Measurements from ENCODE around the gene POC1A. TPM values are rescaled to one million over a fixed set of nuclear protein-coding genes. Genes with fewer than 3 reads are reported as not detected.

The POC1A gene
- total RNA-seq, 1 donor from 2014 or later = 4.7 TPM

DNA sequence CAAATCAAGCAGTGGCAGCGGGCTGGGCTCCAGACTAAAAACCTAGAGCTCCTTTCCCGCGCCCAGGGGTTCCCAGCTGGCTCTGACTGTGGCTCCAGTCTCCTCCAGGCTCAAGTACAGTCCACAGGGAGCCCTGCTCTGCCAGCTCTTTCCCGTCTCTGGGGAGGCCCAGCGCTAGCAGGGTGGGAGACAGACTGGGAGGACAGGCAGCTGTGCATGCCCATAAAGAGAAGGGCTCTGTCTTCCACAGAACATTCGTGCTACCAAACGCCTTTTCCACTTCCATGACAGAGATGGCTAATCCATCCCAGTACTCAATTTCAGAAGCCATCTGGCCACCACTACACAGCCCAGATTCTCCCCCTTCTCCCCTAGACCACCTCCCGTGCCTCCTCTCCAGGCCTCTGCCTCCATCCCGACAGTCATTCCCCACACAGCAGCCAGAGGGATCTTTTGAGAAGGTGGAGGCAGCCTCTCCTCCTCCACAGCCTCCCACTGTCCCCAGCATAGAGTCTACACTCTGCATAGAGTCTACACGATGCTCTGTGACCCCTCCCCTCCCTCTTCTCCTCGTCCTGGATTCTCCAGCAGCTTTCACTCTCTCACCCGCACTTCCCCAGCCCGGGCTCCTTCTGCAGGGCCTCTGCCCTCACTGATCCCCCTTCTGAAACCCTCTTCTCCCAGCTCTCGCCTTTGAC is 91.0 kb downstream of the POC1A start:
- no peaks in the 10 kb centered on the region for H3K36me3 ChIP-seq (ENCODE audit: control insufficient read depth, insufficient read depth, low read length)
- H3K4me3 ChIP-seq (ENCODE audit: low read depth, low read length) = no peak overlapping the region
- TF ChIP-seq, protein P1, sequence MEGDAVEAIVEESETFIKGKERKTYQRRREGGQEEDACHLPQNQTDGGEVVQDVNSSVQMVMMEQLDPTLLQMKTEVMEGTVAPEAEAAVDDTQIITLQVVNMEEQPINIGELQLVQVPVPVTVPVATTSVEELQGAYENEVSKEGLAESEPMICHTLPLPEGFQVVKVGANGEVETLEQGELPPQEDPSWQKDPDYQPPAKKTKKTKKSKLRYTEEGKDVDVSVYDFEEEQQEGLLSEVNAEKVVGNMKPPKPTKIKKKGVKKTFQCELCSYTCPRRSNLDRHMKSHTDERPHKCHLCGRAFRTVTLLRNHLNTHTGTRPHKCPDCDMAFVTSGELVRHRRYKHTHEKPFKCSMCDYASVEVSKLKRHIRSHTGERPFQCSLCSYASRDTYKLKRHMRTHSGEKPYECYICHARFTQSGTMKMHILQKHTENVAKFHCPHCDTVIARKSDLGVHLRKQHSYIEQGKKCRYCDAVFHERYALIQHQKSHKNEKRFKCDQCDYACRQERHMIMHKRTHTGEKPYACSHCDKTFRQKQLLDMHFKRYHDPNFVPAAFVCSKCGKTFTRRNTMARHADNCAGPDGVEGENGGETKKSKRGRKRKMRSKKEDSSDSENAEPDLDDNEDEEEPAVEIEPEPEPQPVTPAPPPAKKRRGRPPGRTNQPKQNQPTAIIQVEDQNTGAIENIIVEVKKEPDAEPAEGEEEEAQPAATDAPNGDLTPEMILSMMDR (IDR thresholded peaks at IDR 0.05; ENCODE audit: insufficient read depth, low read length, poor library complexity, severe bottlenecking) = no peak

DNA sequence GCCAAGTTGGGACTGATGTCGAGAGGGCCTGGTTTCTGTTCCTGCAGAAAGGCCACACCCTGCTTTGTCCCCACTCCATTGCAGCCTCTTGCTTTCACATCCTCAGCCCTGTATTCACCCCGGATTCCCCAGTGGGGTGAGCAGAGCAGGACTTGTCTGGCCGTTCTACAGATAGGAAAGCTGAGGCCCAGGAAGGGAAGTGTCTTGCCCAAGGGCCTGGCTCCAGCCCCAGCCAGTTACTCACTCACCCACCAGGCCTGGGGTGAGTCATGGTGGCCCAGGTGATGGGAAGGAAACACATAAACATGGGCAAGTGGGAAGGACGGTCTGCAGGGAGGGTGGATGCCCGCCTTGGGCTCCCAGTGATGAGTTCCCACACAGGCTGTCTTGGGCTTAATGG is 91.7 kb downstream of the POC1A start:
- TF ChIP-seq, protein P1 (IDR thresholded peaks at IDR 0.05; ENCODE audit: insufficient read depth, low read length, poor library complexity, severe bottlenecking) = no peak
- Histone ChIP-seq H3K36me3 (ENCODE audit: control insufficient read depth, insufficient read depth, low read length) (no peaks in the 10 kb centered on the region), H3K4me3 (ENCODE audit: low read depth, low read length) (no peak overlapping the region), H3K27me3 (ENCODE audit: control insufficient read depth, insufficient read depth, low read length) (no peaks in the 10 kb centered on the region)
- peak; percentile 83 for DNase-seq (ENCODE audit: low read depth)

More for the DNA sequence above, 91.0 kb downstream of the POC1A start:
- no peaks in the 10 kb centered on the region for H3K27me3 ChIP-seq (ENCODE audit: control insufficient read depth, insufficient read depth, low read length)
- DNase-seq (ENCODE audit: low read depth) = no peak

DNA sequence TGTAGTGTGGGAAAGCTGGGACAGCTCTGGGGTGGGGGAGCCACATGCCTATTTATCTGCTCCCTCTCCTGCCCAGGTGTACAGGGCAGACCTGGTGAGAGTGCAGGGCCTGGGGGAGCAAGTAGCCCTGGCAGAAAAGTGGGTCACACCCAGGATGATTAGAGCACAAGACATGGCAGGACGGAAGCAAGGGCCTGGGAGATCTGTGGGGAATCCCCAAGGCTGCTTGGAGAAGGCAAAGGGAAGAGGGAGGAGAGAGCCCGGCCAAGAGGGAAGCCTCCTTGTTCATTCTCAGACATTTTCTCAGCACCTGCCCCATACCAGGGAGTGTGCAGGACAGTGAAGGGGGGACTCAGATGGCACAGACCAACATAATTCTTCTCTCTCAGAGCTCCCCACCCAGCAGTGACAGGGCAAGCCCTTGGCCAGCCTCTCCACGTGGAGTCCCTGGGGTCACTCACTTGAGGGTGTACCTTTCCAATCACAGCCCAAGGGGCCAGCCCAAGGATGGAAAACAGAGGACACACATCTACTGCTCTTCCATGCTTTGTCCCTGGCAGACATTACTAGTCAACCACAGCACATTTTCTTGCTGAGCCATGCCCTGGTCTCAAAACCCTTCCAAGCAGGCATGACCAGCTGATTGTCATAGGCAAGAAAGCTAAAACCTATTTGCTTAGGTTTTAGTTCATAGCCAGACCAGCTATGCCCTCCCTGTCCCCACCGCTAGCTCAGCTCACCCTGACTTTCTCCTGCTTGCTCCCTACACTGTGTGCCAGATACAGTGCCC is 92.9 kb downstream of the POC1A start:
- Histone ChIP-seq H3K27me3 (ENCODE audit: control insufficient read depth, insufficient read depth, low read length) (no peaks in the 10 kb centered on the region), H3K36me3 (ENCODE audit: control insufficient read depth, insufficient read depth, low read length) (no peaks in the 10 kb centered on the region), H3K4me3 (ENCODE audit: low read depth, low read length) (no peak overlapping the region)
- no peak for DNase-seq (ENCODE audit: low read depth)
- TF ChIP-seq, protein P1 (IDR thresholded peaks at IDR 0.05; ENCODE audit: insufficient read depth, low read length, poor library complexity, severe bottlenecking) = no peak

DNA sequence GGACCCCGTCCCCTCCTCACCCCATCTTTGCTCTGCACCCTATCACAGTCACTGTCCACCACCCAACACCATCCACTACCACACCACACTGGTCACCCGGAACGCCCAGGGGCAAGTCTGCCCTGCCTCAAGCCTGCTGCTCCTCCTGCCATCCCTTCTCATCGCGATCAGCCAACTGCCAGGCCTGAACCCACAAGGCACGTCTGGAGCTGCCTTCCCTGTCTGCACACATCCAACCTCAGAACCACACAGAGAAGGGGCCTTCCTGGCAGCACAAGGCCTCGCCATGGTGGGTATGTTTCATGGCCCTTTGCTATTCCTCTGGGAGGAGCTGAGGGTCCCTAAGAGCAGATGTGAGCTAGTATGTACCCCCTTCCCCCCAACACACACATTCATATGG is 94.4 kb downstream of the POC1A start:
- H3K36me3 ChIP-seq (ENCODE audit: control insufficient read depth, insufficient read depth, low read length) = no peaks in the 10 kb centered on the region
- no peak overlapping the region for H3K4me3 ChIP-seq (ENCODE audit: low read depth, low read length)
- DNase-seq (ENCODE audit: low read depth) = no peak
- H3K27me3 ChIP-seq (ENCODE audit: control insufficient read depth, insufficient read depth, low read length) = no peaks in the 10 kb centered on the region
- TF ChIP-seq, protein P1 (IDR thresholded peaks at IDR 0.05; ENCODE audit: insufficient read depth, low read length, poor library complexity, severe bottlenecking) = no peak

GRCh38 chr3:52057812-52058495 is 96.3 kb downstream of the POC1A start:
- Histone ChIP-seq H3K27me3 (ENCODE audit: control insufficient read depth, insufficient read depth, low read length) (no peaks in the 10 kb centered on the region), H3K36me3 (ENCODE audit: control insufficient read depth, insufficient read depth, low read length) (no peaks in the 10 kb centered on the region), H3K4me3 (ENCODE audit: low read depth, low read length) (peak overlapping the region; percentile 26)
- no peak for DNase-seq (ENCODE audit: low read depth)
- TF ChIP-seq, protein P1 (IDR thresholded peaks at IDR 0.05; ENCODE audit: insufficient read depth, low read length, poor library complexity, severe bottlenecking) = no peak
